Gastroesophageal sphincter (tissue), 3 donors: ENCODE data around the gene KANSL1L.

Experiments
- CTCF ChIP-seq, 4 experiments: fragments of 200-600 bp in 2 of 4; fragments of 450-650 bp in 2 of 4; sonication (generic) in 1 of 4; IDR thresholded peaks; one replicate each; pipeline ENCODE4 v1.5.1; 2017 to 2019; ENCODE audit warnings: antibody characterized with exemption in 4 of 4, mild to moderate bottlenecking in 2 of 4, moderate library complexity in 2 of 4
- POLR2A ChIP-seq, 2 donors: fragments of 450-650 bp; IDR thresholded peaks; one replicate each; pipeline ENCODE4 v1.6.1; 2017; ENCODE audit warnings: antibody characterized with exemption in 2 of 2, mild to moderate bottlenecking in 2 of 2, moderate library complexity in 1 of 2

- TF ChIP-seq POLR2A (IDR thresholded peaks at IDR 0.05) (no peak), CTCF (IDR thresholded peaks at IDR 0.05) (no peak)
These were observed 9.3 kb upstream of the KANSL1L start for GRCh38 chr2:210180477-210180876.
